ENCODE results near the gene CHIT1. TPM values are rescaled to one million over a fixed set of nuclear protein-coding genes. Genes with fewer than 3 reads are reported as not detected.

CHIT1 gene
- total and polyA plus RNA-seq, 7 donors: 0.04 to 0.27 (median 0.09) TPM; not detected in 3

DNA sequence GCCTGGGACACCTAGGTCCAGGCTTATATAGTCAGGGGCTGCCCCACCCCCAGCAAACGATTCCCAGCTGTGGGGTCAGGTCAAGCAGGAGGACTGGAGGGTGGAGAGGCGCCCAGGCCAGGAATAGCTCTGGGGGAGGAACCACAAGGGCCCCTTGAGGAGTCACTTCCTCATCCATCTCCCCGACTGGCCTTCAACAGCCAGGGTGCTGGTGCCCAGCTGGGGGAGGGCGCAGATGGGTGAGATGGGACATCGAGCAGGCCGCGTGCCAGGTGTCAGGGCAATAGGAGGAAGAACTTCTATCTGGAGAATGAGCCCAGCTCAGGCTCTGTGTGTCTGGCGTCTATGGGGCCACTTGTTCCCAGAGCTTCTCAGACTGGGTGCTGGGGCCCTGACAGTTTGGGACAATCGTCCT lies 53.6 kb downstream of the CHIT1 start:
- H3K27me3 ChIP-seq (ENCODE audit: insufficient read depth in 3 of 3, low read length in 2 of 3): no peaks in the 10 kb centered on the region
- peaks cover 59% of the 10 kb centered on the region for H3K4me1 ChIP-seq
- ATAC-seq: peak in 3 of 4 donors; percentile 5 to 30 (median 22)
- no peaks in the 10 kb centered on the region for H3K9me3 ChIP-seq
- TF ChIP-seq, protein P1, sequence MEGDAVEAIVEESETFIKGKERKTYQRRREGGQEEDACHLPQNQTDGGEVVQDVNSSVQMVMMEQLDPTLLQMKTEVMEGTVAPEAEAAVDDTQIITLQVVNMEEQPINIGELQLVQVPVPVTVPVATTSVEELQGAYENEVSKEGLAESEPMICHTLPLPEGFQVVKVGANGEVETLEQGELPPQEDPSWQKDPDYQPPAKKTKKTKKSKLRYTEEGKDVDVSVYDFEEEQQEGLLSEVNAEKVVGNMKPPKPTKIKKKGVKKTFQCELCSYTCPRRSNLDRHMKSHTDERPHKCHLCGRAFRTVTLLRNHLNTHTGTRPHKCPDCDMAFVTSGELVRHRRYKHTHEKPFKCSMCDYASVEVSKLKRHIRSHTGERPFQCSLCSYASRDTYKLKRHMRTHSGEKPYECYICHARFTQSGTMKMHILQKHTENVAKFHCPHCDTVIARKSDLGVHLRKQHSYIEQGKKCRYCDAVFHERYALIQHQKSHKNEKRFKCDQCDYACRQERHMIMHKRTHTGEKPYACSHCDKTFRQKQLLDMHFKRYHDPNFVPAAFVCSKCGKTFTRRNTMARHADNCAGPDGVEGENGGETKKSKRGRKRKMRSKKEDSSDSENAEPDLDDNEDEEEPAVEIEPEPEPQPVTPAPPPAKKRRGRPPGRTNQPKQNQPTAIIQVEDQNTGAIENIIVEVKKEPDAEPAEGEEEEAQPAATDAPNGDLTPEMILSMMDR (IDR thresholded peaks at IDR 0.05): no peak
- peak overlapping the region; percentile 89 for H3K27ac ChIP-seq
- DNase-seq: peak; percentile 73 to 77
- peaks cover 0 to 3% of the 10 kb centered on the region in 2 donors for H3K36me3 ChIP-seq (ENCODE audit: insufficient read depth in 1 of 2, low read depth in 1 of 2)
- intact Hi-C loops (cut with DNase I): loop anchor here in 1 of 2 donors (2.0 to 5.0 kb wide), 2 partner anchors 25 to 91 kb away; no protein-coding TSS in a partner anchor
- whole genome bisulfite sequencing, 3 donors: 62 to 71% (median 63%) methylated on average over 9 of the region's 9 CpGs
- H3K4me3 ChIP-seq: peak overlapping the region; percentile 38

DNA sequence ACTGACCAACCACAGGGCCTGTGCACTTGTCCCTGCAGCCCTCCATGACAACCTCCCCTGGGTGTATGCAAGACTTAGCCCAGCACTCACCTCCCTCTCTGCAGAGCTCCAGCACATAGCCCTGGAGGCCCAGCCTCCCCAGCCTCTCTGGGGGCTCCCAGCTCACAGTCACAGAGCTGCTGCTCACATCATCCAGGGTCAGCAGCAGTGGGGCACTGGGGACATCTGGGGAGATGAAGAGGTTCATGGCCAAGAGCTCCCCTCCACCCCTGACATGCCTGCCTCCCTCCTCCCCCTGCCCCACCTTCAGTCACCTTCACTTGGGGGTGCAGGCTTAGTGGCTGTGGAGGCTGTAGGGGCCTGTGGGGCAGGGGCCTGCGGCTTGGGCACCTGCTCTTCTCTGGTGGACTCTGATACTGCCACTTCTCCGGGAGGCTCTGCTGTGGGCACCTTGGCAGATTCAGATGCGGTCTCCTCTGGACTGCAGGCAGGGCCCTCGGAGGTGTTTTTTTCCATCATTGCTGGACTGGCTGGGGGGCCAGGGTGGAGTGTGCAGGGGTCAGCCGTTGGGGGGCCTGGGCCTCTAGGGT lies 54.1 kb downstream of the CHIT1 start, which contains the start of gene MYBPH:
MYBPH (minus strand) TSS at position 590 of the 590 bp plus-strand sequence; CDS start at position 519, 71 bp downstream.
- Histone ChIP-seq H3K27ac (peak within 1 kb of the TSS; percentile 89), H3K9me3 (no peaks in the 10 kb centered on the region), H3K4me3 (peak within 1 kb of the TSS; percentile 38), H3K4me1 (peaks cover 59% of the 10 kb centered on the region), H3K27me3 (ENCODE audit: insufficient read depth in 3 of 3, low read length in 2 of 3) (no peaks in the 10 kb centered on the region), H3K36me3 (ENCODE audit: insufficient read depth in 1 of 2, low read depth in 1 of 2) (peaks cover 0 to 5% of the 10 kb centered on the region in 2 donors)
- intact Hi-C loops (cut with DNase I): loop anchor here in 1 of 2 donors (2.0 to 5.0 kb wide), 2 partner anchors 25 to 92 kb away; no protein-coding TSS in a partner anchor
- 69 to 84% (median 76%) methylated on average over 5 of the region's 5 CpGs for WGBS, 3 donors
- ATAC-seq: no peak
- no peak for DNase-seq
- TF ChIP-seq, protein P1 (IDR thresholded peaks at IDR 0.05): no peak

DNA sequence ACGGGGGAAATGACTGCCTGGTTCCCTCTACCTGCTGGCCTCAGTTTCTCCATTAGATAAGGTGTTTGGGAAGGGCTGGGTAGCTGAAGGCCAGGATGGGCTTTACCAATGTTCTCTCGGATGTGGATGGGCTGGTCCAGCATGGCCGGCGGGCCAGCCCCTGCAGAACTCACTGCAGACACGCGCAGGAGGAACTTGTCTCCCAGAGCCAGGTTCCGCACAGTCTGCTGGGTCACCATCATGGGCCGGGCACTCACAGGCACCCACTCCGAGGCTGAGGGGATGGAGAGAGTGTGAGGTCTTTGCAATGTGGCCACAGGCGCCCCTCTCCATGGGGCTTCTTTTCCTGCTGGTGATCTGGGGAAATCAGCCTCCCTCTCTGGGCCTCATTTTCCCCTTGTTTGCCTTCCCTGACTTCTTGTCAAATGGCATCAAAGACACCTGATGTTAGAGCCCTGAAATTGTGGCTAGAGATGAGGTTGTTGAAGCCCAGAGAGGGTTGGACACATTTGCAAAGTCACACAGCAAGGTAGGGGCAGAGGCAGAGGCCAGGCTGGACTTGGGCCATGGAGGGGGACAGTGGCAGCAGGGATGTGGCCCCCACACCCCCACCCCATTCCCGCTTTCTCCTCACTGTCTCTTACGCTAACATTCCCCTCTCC lies 55.0 kb downstream of the CHIT1 start:
- Histone ChIP-seq H3K36me3 (ENCODE audit: insufficient read depth in 1 of 2, low read depth in 1 of 2) (peaks cover 0 to 12% of the 10 kb centered on the region in 2 donors), H3K9me3 (no peaks in the 10 kb centered on the region), H3K4me1 (peaks cover 59% of the 10 kb centered on the region), H3K4me3 (peak overlapping the region; percentile 38), H3K27ac (peak overlapping the region; percentile 89), H3K27me3 (ENCODE audit: insufficient read depth in 3 of 3, low read length in 2 of 3) (no peaks in the 10 kb centered on the region)
- 92 to 95% (median 94%) methylated on average over 12 of the region's 12 CpGs for WGBS, 3 donors
- ATAC-seq: no peak
- TF ChIP-seq, protein P1 (IDR thresholded peaks at IDR 0.05): no peak
- intact Hi-C loops (cut with DNase I): loop anchor here (2.0 to 5.0 kb wide), 3 partner anchors 26 to 52 kb away; no protein-coding TSS in a partner anchor
- no peak for DNase-seq

DNA sequence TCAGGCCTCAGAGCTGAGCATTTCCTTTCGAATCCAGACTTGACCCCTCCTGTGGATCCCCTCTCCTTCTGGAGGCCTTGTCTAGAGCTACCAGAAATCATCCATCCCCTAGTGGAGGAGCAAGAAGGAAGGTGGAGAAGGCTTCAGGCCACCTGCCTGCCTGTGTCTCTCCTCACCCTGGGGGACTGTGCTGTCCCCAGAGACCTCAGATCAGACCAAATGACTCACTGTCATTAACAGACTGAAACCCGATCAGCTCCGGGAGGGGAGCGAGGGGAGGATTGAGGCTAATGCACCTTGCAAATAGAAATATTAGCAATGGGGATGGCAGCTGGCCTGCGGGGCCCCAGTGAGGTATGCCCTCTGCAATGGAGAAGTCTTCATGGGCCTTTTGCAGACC lies 55.9 kb downstream of the CHIT1 start:
- H3K27ac ChIP-seq: peak overlapping the region; percentile 89
- H3K4me3 ChIP-seq: peak overlapping the region; percentile 38
- ATAC-seq (peak; percentile 70 to 77 (median 72)), DNase-seq (peak; percentile 81 to 88)
- intact Hi-C loops (cut with DNase I): loop anchor here (2.0 to 5.0 kb wide), 5 partner anchors 44 to 133 kb away; partner anchors contain the start of genes ADORA1 (in 1 of the 2) and MYOG (in 1 of the 2)
- H3K4me1 ChIP-seq: peaks cover 57% of the 10 kb centered on the region
- H3K9me3 ChIP-seq: no peaks in the 10 kb centered on the region
- WGBS, 3 donors: 48 to 53% (median 51%) methylated on average over 5 of the region's 5 CpGs
- TF ChIP-seq, protein P1 (IDR thresholded peaks at IDR 0.05): peak; percentile 10
- peaks cover 0 to 16% of the 10 kb centered on the region in 2 donors for H3K36me3 ChIP-seq (ENCODE audit: insufficient read depth in 1 of 2, low read depth in 1 of 2)
- H3K27me3 ChIP-seq (ENCODE audit: insufficient read depth in 3 of 3, low read length in 2 of 3): no peaks in the 10 kb centered on the region
